Retina (tissue), 1 donor: Measurements from ENCODE around the gene ELP6.
"Not testable (repeated sequence)": the region's sequence is repeated elsewhere in the genome, so short reads cannot be mapped to it uniquely, and the experiment has no call there.

Experiments used
- DNase-seq: peaks from one replicate; pipeline ENCODE4 v3.0.0-alpha.2; 2016

Gene ELP6

GRCh38 chr3:47512416-47513124 lies 942 bp downstream of the ELP6 start:
- DNase-seq, result peak; percentile 71

- DNase-seq, result not testable (repeated sequence)
Observed at GRCh38 chr3:47505267-47505666, 8.2 kb downstream of the ELP6 start.

DNA sequence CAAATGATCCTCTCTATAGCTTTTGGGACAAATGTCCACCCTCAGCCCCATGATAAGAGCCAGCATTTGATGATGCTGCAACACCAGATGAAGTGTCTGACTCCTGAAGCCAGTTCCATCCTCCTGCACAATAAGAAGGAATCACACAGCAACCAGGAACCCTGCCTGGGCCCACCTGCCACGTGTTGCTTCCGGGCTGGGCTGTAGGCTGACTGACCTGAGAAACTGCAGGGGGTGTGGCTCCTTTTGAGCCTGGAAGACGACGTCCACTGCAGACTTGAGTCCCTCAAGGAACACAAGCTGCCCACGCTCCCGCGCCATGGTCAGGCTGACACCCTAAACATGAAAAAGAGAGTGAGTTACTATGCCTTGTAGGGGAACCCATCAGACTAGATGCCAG lies 9.4 kb downstream of the ELP6 start:
- DNase-seq, result no peak

DNA sequence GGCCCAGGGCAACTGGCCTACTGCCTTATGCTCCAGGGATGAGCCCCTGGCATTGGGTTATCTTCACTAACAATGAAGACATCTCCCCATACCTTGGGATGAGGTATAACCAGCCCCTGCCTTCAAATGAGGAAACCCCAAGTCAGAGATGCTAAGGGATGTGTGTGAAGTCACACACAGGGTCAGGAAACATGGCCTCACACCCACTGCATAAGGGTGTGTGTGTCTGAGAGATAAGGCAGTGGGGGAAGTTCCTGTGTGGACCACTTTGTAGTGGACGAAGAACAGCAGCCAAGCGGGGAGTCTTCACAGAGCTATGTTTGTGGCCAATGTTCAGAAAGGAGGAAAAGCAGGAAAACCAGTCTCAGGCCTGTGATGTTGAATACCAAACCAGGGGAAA lies 10.5 kb downstream of the ELP6 start:
- no peak for DNase-seq

DNA sequence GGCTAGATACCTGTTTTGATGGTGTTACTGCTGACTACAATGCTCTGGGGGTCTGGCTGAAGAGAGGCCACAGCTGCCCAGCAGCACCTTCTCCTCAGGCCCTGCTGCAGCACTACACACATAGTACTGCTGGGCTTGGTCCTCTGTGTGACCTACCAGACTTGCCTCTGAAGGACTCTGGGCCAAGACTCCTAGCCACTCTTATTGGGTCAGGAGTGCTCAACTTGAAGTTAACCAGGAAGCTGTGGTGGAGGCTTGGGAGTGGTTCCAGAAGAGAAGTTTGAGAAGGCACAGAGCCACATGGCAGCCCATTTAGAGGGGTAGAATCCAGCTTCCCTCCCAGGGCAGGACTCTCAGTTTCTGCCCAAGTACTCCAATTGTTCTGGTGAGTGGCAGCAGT lies 16.6 kb downstream of the ELP6 start:
- no peak for DNase-seq

- no peak for DNase-seq
Observed at GRCh38 chr3:47495886-47496285, 17.6 kb downstream of the ELP6 start.

GRCh38 chr3:47495111-47495510 lies 18.4 kb downstream of the ELP6 start:
- no peak for DNase-seq

DNA sequence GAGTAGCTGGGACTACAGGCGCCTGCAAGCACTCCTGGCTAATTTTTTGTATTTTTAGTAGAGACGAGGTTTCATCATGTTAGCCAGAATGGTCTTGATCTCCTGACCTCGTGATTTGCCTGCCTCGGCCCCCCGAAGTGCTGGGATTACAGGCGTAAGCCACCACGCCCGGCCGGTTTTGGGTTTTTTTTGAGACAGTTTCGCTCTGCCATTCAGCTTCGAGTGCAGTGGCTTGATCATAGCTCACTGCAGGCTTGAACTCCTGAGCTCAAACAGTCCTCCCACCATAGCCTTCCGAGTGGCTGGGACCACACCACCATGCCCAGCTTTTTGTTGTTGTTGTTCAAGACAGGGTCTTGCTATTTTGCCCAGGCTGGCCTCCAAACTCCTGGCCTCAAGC lies 21.7 kb downstream of the ELP6 start:
- no peak for DNase-seq

GRCh38 chr3:47491186-47491585 lies 22.3 kb downstream of the ELP6 start:
- DNase-seq, result no peak

DNA sequence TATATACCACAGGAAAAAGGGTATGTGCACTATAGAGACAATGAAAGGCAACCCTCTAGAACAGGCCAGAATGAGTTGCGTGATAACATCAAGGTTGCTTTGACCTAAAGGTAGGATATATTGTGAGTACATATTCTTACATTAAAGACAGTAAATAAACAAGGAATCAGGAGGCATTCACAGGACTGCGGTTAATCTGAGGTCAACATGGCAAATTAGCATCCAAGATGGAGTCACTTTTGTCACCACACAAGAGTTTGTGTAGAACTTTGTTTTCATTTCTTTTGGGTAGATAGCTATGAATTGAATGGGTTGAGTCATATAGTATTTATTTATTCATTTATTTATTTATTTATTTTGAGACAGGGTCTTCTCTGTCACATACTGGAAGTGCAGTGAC lies 26.2 kb downstream of the ELP6 start:
- DNase-seq, result no peak

DNA sequence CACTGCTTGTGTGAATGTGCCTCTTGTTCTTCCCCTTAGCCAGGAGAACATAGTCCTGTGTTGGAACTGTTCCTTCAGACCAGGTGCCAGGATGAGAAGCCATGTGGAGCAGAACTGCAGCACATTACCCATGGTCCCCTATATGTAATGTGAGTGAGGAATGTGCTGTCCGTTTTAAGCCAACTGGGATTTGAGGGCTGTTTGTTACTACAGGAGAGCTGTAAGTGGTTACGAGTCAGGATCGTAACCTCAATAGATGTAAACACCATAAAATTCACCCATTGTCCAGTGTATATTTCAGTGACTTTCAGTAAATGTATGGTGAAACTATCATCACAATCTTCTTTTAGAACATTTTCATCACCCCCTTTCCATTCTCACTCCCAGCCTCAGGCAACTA lies 27.7 kb downstream of the ELP6 start:
- no peak for DNase-seq

- DNase-seq, result peak; percentile 12
Observed at GRCh38 chr3:47482366-47482765, 31.1 kb downstream of the ELP6 start.

DNA sequence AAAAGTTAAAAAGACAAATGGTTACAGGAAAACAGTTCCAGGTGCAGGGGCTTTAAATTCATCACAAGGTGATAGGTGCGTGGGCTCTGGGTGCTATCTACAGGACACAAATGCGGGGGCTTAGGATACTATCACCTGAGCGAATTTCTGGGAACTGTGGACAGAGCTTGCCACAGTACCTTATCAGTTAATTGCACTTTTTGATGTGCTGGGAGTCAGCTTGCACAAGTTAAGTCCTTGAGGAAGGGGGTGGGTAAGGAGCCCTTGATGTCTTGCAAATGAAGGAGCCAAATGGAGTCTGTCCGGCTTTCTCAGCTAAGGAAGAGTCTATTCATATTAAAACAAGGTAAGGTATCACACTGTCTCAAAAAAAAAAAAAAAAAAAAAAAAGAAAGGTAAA lies 31.7 kb downstream of the ELP6 start:
- DNase-seq, result not testable (repeated sequence)

DNA sequence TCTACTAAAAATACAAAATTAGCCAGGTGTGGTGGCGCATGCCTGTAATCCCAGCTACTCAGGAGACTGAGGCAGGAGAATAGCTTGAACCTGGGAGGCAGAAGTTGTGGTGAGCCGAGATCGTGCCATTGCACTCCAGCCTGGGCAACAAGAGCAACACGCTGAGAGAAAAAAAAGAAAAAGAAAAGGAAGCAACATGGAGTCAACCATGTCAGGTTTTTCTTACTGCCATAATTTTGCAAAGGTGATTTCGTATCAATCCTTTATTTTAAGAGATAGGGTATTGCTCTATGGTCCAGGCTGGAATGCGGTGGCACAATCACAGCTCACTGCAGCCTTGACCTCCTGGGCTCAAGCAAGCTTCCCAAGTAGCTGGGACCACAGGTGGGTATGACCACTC lies 33.2 kb downstream of the ELP6 start:
- DNase-seq, result not testable (repeated sequence)

DNA sequence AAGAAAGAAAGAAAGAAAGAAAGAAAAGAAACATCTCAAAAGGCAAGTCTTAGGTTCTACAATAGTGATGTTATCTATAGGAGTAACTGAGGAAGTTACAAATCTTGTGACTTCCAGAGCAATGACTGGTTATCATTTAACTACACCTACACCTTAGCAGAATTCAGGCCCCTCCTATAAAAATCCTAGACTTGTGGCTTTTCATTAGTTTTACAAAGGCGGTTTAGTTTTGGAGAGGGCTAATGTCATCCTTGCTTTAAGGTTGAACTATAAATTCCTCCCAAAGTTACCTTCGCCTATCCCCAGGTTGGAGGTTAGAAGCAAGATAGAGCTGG lies 33.7 kb downstream of the ELP6 start:
- no peak for DNase-seq

- no peak for DNase-seq
Observed at GRCh38 chr3:47478022-47478421, 35.5 kb downstream of the ELP6 start.

GRCh38 chr3:47476644-47477199 lies 36.8 kb downstream of the ELP6 start:
- DNase-seq, result no peak

DNA sequence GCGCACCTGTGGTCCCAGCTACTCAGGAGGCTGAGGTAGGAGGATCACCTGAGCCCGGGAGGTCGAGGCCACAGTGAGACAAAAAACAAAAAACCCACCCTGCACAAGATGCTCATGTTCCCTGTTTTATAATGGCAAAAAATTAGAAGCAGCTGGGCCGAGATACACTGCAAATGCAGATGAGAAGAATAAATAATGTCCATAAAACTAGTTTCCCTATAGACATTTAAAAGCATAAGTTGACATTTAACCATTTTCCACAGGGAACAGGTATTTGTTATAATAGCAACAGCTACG lies 37.2 kb downstream of the ELP6 start:
- DNase-seq, result no peak

GRCh38 chr3:47475570-47476329 lies 37.8 kb downstream of the ELP6 start, which contains the start of gene SCAP:
Gene SCAP (minus strand): TSS chr3:47475941. CDS start chr3:47442993, 32,948 bp downstream.
- DNase-seq, result peak; percentile 95

DNA sequence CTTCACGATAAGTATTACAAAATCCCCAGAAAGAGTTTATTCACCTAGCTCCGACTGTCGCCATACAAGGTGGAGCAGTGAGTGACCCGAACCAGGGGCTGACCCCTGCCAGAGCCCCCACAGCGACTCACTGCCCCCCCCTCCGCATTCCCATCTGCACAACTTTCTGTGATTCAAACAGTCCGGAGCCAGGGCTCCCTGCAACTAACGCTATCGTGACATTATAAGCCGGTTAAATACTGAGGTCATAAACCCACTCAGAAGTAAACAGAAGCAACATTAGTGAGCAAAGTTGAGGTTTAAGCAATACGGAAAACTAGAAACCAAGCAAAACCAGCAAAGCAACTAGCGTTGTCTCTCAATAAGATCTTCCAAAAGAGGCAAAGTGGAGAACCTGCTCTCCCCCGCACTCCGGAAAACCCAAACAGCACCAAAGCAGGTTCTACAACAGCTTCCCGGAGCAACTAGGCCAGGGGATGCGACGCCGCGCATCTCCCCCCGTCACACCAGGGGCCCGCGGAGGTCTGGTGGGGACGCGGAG lies 38.4 kb downstream of the ELP6 start:
- no peak for DNase-seq

- DNase-seq, result no peak
Observed at GRCh38 chr3:47473391-47473790, 40.1 kb downstream of the ELP6 start.

DNA sequence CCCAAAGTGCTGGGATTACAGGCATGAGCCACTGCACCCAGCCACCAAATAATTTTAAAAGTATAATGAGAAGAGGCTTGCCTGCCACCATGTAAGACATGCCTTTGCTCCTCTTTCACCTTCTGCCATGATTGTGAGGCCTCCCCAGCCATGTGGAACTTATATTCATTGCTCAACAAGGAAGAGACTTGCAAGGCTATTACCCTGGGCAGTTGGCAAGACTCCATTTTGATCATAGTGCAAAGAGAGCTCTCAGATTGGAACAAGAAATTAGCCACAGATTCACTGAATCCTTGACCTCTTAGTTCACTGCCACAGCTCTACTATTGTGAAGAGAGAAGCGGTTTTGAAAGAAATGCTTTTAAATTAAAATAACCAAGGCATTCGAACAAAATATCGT lies 43.9 kb downstream of the ELP6 start:
- no peak for DNase-seq

GRCh38 chr3:47468315-47468714 lies 45.2 kb downstream of the ELP6 start:
- not testable (repeated sequence) for DNase-seq

DNA sequence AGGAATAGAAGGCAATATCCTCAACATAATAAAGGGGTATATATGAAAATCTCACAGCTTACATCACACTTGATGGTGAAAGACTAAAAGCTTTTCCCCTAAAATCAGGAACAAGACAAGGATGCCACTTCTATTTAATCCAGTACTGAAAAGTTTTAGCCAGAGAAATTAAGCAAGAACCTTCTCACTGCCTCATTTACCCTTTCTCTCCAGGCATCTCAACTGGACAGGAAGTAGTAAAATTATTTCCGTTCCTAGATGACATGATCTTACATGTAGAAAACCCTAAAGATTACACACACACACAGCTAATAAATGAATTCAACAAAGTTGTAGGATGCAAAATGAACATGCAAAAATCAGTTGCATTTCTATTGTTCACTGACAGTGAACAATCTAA lies 48.9 kb downstream of the ELP6 start:
- no peak for DNase-seq
